ENCODE measurements around the gene GDF7.

GDF7 gene

DNA sequence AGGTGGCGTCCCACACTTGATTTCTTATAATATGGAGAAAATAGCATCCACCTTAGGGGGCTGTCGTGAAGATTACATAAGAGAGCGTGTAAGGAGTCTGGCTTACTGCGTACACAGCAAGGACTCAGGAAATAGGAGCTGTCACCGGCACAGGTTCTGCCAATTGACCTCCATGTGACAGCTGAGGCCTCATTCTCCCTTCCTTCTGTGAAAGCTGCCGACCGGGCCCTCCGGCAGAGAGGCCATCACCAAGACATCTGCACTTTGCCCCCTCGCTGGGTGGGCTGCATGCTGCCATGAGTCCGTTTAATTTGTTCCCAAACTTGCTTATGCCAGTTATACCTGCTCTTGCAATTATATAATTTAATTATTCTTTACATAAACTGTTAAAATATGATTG is 43.7 kb upstream of the GDF7 start:
- no peak for DNase-seq (ENCODE audit: low read depth)
- no peak overlapping the region for H3K4me3 ChIP-seq (ENCODE audit: low read depth, low read length)
- TF ChIP-seq, protein P1, sequence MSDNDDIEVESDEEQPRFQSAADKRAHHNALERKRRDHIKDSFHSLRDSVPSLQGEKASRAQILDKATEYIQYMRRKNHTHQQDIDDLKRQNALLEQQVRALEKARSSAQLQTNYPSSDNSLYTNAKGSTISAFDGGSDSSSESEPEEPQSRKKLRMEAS (IDR thresholded peaks at IDR 0.05; ENCODE audit: low read depth, low read length): no peak
- TF ChIP-seq MYC (IDR thresholded peaks at IDR 0.05; ENCODE audit: low read depth, low read length): no peak
- TF ChIP-seq POLR2A (IDR thresholded peaks at IDR 0.05; ENCODE audit: extremely low read depth, insufficient read length): no peak
- TF ChIP-seq, protein P2, sequence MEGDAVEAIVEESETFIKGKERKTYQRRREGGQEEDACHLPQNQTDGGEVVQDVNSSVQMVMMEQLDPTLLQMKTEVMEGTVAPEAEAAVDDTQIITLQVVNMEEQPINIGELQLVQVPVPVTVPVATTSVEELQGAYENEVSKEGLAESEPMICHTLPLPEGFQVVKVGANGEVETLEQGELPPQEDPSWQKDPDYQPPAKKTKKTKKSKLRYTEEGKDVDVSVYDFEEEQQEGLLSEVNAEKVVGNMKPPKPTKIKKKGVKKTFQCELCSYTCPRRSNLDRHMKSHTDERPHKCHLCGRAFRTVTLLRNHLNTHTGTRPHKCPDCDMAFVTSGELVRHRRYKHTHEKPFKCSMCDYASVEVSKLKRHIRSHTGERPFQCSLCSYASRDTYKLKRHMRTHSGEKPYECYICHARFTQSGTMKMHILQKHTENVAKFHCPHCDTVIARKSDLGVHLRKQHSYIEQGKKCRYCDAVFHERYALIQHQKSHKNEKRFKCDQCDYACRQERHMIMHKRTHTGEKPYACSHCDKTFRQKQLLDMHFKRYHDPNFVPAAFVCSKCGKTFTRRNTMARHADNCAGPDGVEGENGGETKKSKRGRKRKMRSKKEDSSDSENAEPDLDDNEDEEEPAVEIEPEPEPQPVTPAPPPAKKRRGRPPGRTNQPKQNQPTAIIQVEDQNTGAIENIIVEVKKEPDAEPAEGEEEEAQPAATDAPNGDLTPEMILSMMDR (IDR thresholded peaks at IDR 0.05; ENCODE audit: low read depth, low read length): no peak

- DNase-seq (ENCODE audit: low read depth): no peak
- no peak overlapping the region for H3K4me3 ChIP-seq (ENCODE audit: low read depth, low read length)
- TF ChIP-seq MYC (IDR thresholded peaks at IDR 0.05; ENCODE audit: low read depth, low read length) (no peak), POLR2A (IDR thresholded peaks at IDR 0.05; ENCODE audit: extremely low read depth, insufficient read length) (no peak)
- TF ChIP-seq, protein P2 (IDR thresholded peaks at IDR 0.05; ENCODE audit: low read depth, low read length): no peak
- TF ChIP-seq, protein P1 (IDR thresholded peaks at IDR 0.05; ENCODE audit: low read depth, low read length): no peak
These were observed 43.2 kb upstream of the GDF7 start for GRCh38 chr2:20623741-20624155.

DNA sequence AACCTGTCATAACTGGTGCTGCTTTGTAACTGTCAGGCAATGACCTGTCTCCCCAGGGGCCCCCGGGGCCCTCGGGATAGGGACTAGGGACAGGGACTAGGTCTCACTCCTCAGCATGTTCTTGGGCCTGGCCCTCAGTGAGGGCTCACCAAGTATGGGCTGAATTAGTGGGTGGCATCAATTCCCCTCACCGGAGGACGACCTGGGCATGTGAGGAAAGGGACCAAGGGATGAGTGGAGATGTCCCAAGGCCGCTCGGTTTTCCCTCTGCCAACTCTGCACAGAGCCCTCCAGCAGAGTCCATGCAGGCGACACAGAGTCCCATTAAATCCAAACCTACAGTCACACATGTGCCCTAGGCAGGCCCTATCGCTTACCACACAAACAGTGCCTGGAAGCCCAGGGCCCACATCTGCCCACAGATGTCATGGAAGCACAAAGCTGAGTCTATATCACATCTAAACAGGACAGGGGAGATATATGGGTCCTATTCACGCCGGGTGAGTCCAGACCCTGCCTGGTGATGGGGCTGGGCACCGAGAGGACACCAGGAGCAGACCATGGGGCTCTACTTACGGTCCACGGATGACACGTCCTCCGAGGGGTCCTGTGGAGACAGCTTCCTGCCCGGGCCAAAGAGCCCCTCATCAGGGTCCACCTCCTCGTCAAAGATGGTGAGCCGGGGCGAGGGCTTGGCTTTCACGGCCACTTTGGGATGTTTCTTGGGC is 42.6 kb upstream of the GDF7 start:
- no peak for DNase-seq (ENCODE audit: low read depth)
- H3K4me3 ChIP-seq (ENCODE audit: low read depth, low read length): no peak overlapping the region
- TF ChIP-seq, protein P1 (IDR thresholded peaks at IDR 0.05; ENCODE audit: low read depth, low read length): no peak
- no peak for TF ChIP-seq MYC (IDR thresholded peaks at IDR 0.05; ENCODE audit: low read depth, low read length)

GRCh38 chr2:20624884-20625485 is 42.0 kb upstream of the GDF7 start:
- no peak overlapping the region for H3K4me3 ChIP-seq (ENCODE audit: low read depth, low read length)
- no peak for DNase-seq (ENCODE audit: low read depth)
- TF ChIP-seq, protein P2 (IDR thresholded peaks at IDR 0.05; ENCODE audit: low read depth, low read length): no peak

GRCh38 chr2:20625491-20626391 is 41.2 kb upstream of the GDF7 start:
- H3K4me3 ChIP-seq (ENCODE audit: low read depth, low read length): no peak overlapping the region
- TF ChIP-seq, protein P2 (IDR thresholded peaks at IDR 0.05; ENCODE audit: low read depth, low read length): no peak
- TF ChIP-seq, protein P1 (IDR thresholded peaks at IDR 0.05; ENCODE audit: low read depth, low read length): no peak
- TF ChIP-seq MYC (IDR thresholded peaks at IDR 0.05; ENCODE audit: low read depth, low read length): no peak
- no peak for TF ChIP-seq POLR2A (IDR thresholded peaks at IDR 0.05; ENCODE audit: extremely low read depth, insufficient read length)
- DNase-seq (ENCODE audit: low read depth): no peak

- TF ChIP-seq, protein P1 (IDR thresholded peaks at IDR 0.05; ENCODE audit: low read depth, low read length): no peak
- TF ChIP-seq POLR2A (IDR thresholded peaks at IDR 0.05; ENCODE audit: extremely low read depth, insufficient read length) (no peak), MYC (IDR thresholded peaks at IDR 0.05; ENCODE audit: low read depth, low read length) (no peak)
- TF ChIP-seq, protein P2 (IDR thresholded peaks at IDR 0.05; ENCODE audit: low read depth, low read length): no peak
- no peak for DNase-seq (ENCODE audit: low read depth)
- H3K4me3 ChIP-seq (ENCODE audit: low read depth, low read length): no peak overlapping the region
These were observed 40.6 kb upstream of the GDF7 start for GRCh38 chr2:20626392-20626697.

All from NB4 (cell line).